Panc1 (cell line): ENCODE results near the gene TMEM9B. TPM values are rescaled to one million over a fixed set of nuclear protein-coding genes. Genes with fewer than 3 reads are reported as not detected.
"Not testable (repeated sequence)": the region's sequence is repeated elsewhere in the genome, so short reads cannot be mapped to it uniquely, and the experiment has no call there.

Experiments used
- ATAC-seq: fragments of 200-7000 bp; cut with Tn5 transposase; 2 replicates; pipeline ENCODE4 v1.9.1; 2020; ENCODE audit warnings: mild to moderate bottlenecking, moderate library complexity
- BruUV-seq: library from RNA; stranded (reverse); fragments of 400-500 nt; replicated peaks from 2 replicates; lab custom pipeline; 2021; lab: Mats Ljungman, UMichigan
- CTCF ChIA-PET: fragments of 300-600 bp; sonication (Branson Sonifier 250); formaldehyde crosslinking; loops from one replicate; lab custom pipeline; 2022; ENCODE audit warnings: antibody characterized with exemption; lab: Charles Lee
- POLR2A ChIA-PET: fragments of 300-600 bp; sonication (Branson Sonifier 250); formaldehyde crosslinking; loops from one replicate; lab custom pipeline; 2022; ENCODE audit warnings: antibody characterized with exemption; lab: Charles Lee
- DNase-seq: peaks from one replicate; pipeline ENCODE4 v3.0.0-alpha.2; 2010; ENCODE audit warnings: low read depth, low spot score
- H3K27ac ChIP-seq: 2 replicates; pipeline ENCODE4 v1.5.1; 2011; ENCODE audit warnings: mild to moderate bottlenecking, low read length, inconsistent platforms
- H3K27me3 ChIP-seq: fragments of 200-500 bp; sonication (Bioruptor generic); 2 replicates; pipeline ENCODE4 v1.6.0; 2014; ENCODE audit warnings: low read length, inconsistent platforms; ENCODE audit not compliant: control insufficient read depth, insufficient read depth
- H3K36me3 ChIP-seq: fragments of 200-500 bp; sonication (Bioruptor generic); 2 replicates; pipeline ENCODE4 v1.5.1; 2014; ENCODE audit warnings: inconsistent platforms, mild to moderate bottlenecking, low read length, moderate library complexity; ENCODE audit not compliant: control insufficient read depth, insufficient read depth
- H3K4me1 ChIP-seq: 2 replicates; pipeline ENCODE4 v1.5.1; 2011; ENCODE audit warnings: inconsistent platforms, mild to moderate bottlenecking, low read length, moderate library complexity; ENCODE audit not compliant: control insufficient read depth, insufficient read depth
- H3K4me3 ChIP-seq, 2 experiments: 2 replicates each; pipeline ENCODE4 v1.5.1; 2011 to 2012; ENCODE audit warnings: low read depth in 2 of 2, low read length in 2 of 2, mild to moderate bottlenecking in 2 of 2, inconsistent platforms in 1 of 2, moderate library complexity in 1 of 2
- H3K9me3 ChIP-seq: fragments of 200-500 bp; sonication (Bioruptor generic); 2 replicates; pipeline ENCODE4 v1.5.1; 2014; ENCODE audit warnings: low read depth, mild to moderate bottlenecking, inconsistent platforms, low read length, moderate library complexity; ENCODE audit not compliant: control insufficient read depth, insufficient read depth
- POLR2AphosphoS5 ChIP-seq: IDR thresholded peaks from 2 replicates; pipeline ENCODE4 v1.6.1; 2012; ENCODE audit warnings: mild to moderate bottlenecking, low read depth, low read length, moderate library complexity
- SIN3A ChIP-seq: IDR thresholded peaks from 2 replicates; pipeline ENCODE4 v1.6.1; 2012; ENCODE audit warnings: low read depth, mild to moderate bottlenecking, low read length, moderate library complexity, borderline replicate concordance; ENCODE audit not compliant: insufficient read depth
- TCF7L2 ChIP-seq: IDR thresholded peaks from 2 replicates; pipeline ENCODE4 v1.6.1; 2011; ENCODE audit warnings: mild to moderate bottlenecking, low read depth, low read length, inconsistent platforms
- in situ Hi-C: cut with HindIII; loops from 2 replicates; pipeline ENCODE4 v1.10.0; 2016; ENCODE audit warnings: low sequenced_read_pairs, low pct_unique_long_range_greater_than_20kb
- intact Hi-C: fragments of 100-400 bp; cut with micrococcal nuclease; formaldehyde crosslinking; loops from one replicate; pipeline ENCODE4 v1.10.0; 2022; ENCODE audit not compliant: unreplicated experiment
- total RNA-seq: library from RNA; stranded (reverse); gene quantifications from one replicate; pipeline ENCODE4 v1.2.1, GENCODE V29; 2021; ENCODE audit not compliant: unreplicated experiment
- TF ChIP-seq, protein P1 (sequence below), 2 experiments: IDR thresholded peaks; 2 replicates each; pipeline ENCODE4 v1.6.1; 2011 to 2012; ENCODE audit warnings: low read depth in 2 of 2, control low read depth in 1 of 2, low read length in 1 of 2, mild to moderate bottlenecking in 1 of 2, moderate library complexity in 1 of 2; ENCODE audit not compliant: insufficient read depth in 1 of 2
- TF ChIP-seq, protein P2 (sequence below): fragments of 450-650 bp; IDR thresholded peaks from 2 replicates; pipeline ENCODE4 v1.5.1; 2017; ENCODE audit warnings: mild to moderate bottlenecking

The TMEM9B gene
- total RNA-seq, 1 experiment from 2014 or later = 76.2 TPM

DNA sequence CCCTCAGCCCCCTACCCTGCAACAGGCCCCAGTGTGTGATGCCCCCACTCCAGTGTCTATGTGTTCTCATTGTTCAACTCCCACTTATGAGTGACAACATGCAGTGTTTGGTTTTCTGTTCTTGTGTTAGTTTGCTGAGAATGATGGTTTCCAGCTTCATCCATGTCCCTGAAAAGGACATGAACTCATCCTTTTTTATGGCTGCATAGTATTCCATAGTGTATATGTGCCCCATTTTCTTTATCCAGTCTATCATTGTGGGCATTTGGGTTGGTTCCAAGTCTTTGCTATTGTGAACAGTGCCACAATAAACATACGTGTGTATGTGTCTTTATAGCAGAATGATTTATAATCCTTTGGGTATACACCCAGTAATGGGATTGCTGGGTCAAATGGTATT is 45.3 kb upstream of the TMEM9B start:
- BruUV-seq, intact Hi-C loops, ATAC-seq, H3K4me1 ChIP-seq, DNase-seq, H3K27me3 ChIP-seq, H3K36me3 ChIP-seq, H3K4me3 ChIP-seq, H3K27ac ChIP-seq, in situ Hi-C loops, H3K9me3 ChIP-seq, POLR2A ChIA-PET: not testable (repeated sequence)
- CTCF ChIA-PET = interaction anchor here (0.7 kb wide), 1 partner anchor 45 kb away, joined by 3 read pairs; no protein-coding TSS in a partner anchor

DNA sequence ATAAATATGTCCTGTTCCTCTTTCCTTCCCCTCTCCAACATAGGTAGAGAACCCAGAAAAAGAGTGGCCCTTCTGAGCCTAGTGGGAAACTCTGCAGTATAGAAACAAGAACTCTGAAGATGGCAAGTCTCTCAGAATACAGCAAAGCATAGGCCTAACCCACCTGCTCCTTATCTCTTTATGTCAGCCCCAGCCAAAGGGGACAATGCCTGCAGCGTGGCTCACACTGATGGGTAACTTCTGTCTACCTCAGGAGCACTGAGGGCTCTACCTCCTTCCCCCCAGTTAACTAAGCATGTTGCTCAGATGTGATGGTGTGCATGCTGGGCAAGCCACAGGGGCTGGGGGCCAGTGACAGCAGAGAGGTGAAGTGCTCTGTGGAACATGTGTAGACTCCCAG is 44.4 kb upstream of the TMEM9B start:
- Histone ChIP-seq H3K27ac (no peak overlapping the region), H3K4me3 (no peak overlapping the region), H3K4me1 (no peaks in the 10 kb centered on the region), H3K9me3 (no peaks in the 10 kb centered on the region), H3K36me3 (no peaks in the 10 kb centered on the region), H3K27me3 (no peaks in the 10 kb centered on the region)
- in situ Hi-C loops (no loop called here), intact Hi-C loops (no loop called here)
- no TSS peak for BruUV-seq
- ATAC-seq = no peak
- DNase-seq = no peak
- ChIA-PET CTCF (no interaction called here), POLR2A (no interaction called here)
- no peak for TF ChIP-seq TCF7L2
- TF ChIP-seq SIN3A = no peak
- TF ChIP-seq, protein P1, sequence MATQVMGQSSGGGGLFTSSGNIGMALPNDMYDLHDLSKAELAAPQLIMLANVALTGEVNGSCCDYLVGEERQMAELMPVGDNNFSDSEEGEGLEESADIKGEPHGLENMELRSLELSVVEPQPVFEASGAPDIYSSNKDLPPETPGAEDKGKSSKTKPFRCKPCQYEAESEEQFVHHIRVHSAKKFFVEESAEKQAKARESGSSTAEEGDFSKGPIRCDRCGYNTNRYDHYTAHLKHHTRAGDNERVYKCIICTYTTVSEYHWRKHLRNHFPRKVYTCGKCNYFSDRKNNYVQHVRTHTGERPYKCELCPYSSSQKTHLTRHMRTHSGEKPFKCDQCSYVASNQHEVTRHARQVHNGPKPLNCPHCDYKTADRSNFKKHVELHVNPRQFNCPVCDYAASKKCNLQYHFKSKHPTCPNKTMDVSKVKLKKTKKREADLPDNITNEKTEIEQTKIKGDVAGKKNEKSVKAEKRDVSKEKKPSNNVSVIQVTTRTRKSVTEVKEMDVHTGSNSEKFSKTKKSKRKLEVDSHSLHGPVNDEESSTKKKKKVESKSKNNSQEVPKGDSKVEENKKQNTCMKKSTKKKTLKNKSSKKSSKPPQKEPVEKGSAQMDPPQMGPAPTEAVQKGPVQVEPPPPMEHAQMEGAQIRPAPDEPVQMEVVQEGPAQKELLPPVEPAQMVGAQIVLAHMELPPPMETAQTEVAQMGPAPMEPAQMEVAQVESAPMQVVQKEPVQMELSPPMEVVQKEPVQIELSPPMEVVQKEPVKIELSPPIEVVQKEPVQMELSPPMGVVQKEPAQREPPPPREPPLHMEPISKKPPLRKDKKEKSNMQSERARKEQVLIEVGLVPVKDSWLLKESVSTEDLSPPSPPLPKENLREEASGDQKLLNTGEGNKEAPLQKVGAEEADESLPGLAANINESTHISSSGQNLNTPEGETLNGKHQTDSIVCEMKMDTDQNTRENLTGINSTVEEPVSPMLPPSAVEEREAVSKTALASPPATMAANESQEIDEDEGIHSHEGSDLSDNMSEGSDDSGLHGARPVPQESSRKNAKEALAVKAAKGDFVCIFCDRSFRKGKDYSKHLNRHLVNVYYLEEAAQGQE (IDR thresholded peaks at IDR 0.05; ENCODE audit: insufficient read depth in 1 of 2, low read depth in 2 of 2, low read length in 1 of 2) = no peak
- TF ChIP-seq POLR2AphosphoS5 = no peak
- TF ChIP-seq, protein P2, sequence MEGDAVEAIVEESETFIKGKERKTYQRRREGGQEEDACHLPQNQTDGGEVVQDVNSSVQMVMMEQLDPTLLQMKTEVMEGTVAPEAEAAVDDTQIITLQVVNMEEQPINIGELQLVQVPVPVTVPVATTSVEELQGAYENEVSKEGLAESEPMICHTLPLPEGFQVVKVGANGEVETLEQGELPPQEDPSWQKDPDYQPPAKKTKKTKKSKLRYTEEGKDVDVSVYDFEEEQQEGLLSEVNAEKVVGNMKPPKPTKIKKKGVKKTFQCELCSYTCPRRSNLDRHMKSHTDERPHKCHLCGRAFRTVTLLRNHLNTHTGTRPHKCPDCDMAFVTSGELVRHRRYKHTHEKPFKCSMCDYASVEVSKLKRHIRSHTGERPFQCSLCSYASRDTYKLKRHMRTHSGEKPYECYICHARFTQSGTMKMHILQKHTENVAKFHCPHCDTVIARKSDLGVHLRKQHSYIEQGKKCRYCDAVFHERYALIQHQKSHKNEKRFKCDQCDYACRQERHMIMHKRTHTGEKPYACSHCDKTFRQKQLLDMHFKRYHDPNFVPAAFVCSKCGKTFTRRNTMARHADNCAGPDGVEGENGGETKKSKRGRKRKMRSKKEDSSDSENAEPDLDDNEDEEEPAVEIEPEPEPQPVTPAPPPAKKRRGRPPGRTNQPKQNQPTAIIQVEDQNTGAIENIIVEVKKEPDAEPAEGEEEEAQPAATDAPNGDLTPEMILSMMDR = no peak

DNA sequence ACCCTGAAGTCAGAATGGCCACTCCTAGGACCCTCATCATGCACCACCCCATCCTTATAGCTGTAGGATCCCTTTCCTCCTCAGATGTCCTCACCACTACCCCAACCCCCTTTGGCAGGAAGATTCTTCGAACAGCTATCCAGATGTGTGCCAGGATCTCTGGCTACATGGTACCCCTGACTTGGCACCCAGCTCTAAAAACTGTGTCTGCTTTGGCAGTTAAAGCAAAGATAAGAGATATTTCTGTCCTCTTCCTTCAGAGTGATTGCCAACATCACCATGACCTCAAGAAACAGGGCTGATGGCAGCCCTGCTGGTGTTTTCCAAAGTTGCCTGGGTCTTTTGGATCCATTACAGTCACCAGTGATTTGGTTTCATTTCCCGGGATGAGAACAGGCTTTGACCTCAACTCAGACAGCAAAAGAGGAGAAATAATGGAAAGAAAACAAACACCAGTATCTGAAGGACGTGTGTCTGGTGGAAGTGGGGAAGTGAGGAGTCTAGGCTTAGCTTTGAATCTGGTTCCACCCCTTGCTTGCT is 43.8 kb upstream of the TMEM9B start:
- intact Hi-C loops (no loop called here), in situ Hi-C loops (no loop called here)
- ChIA-PET POLR2A (no interaction called here), CTCF (no interaction called here)
- TF ChIP-seq, protein P2 = no peak
- no peak for TF ChIP-seq TCF7L2
- TF ChIP-seq, protein P1 (IDR thresholded peaks at IDR 0.05; ENCODE audit: insufficient read depth in 1 of 2, low read depth in 2 of 2, low read length in 1 of 2) = no peak
- TF ChIP-seq SIN3A = no peak
- TF ChIP-seq POLR2AphosphoS5 = no peak
- H3K27ac ChIP-seq = no peak overlapping the region
- BruUV-seq = no TSS peak
- DNase-seq = no peak
- no peaks in the 10 kb centered on the region for H3K27me3 ChIP-seq
- no peaks in the 10 kb centered on the region for H3K9me3 ChIP-seq
- peaks cover 3% of the 10 kb centered on the region for H3K4me1 ChIP-seq
- H3K36me3 ChIP-seq = no peaks in the 10 kb centered on the region
- no peak for ATAC-seq
- H3K4me3 ChIP-seq = no peak overlapping the region
